Transverse colon (tissue), 4 donors: ENCODE measurements around the gene PADI2. TPM values are rescaled to one million over a fixed set of nuclear protein-coding genes. Genes with fewer than 3 reads are reported as not detected.
A peak's percentile ranks its signal among the peaks of the same experiment; 100 is the strongest.

ENCODE experiments used
- DNase-seq: peaks from one replicate; pipeline ENCODE4 v3.0.0-alpha.2; 2019
- H3K27ac ChIP-seq, 4 donors: fragments of 200-600 bp; sonication (generic); 2 replicates each; pipeline ENCODE4 v1.5.1; 2016 to 2018; ENCODE audit warnings: inconsistent platforms in 4 of 4
- H3K27me3 ChIP-seq: fragments of 200-600 bp; sonication (generic); 2 replicates; pipeline ENCODE4 v1.5.1; 2017; ENCODE audit warnings: inconsistent platforms
- H3K36me3 ChIP-seq, 4 donors: fragments of 200-600 bp; sonication (generic); 2 replicates each; pipeline ENCODE4 v1.5.1; 2017 to 2019; ENCODE audit warnings: inconsistent platforms in 4 of 4
- H3K4me1 ChIP-seq, 4 donors: fragments of 200-600 bp; sonication (generic); 2 replicates each; pipeline ENCODE4 v1.5.1; 2017 to 2020; ENCODE audit warnings: inconsistent platforms in 4 of 4
- H3K4me3 ChIP-seq, 4 donors: fragments of 200-600 bp; sonication (generic); 1 replicate in 1 of 4; 2 replicates in 3 of 4; pipeline versions ENCODE4 v1.5.1 to v1.6.1; 2017 to 2019; ENCODE audit warnings: inconsistent platforms in 4 of 4
- H3K9me3 ChIP-seq, 2 donors: fragments of 200-600 bp; sonication (generic); 2 replicates each; pipeline ENCODE4 v1.5.1; 2017 to 2019; ENCODE audit warnings: inconsistent platforms in 2 of 2
- CTCF ChIP-seq, 5 experiments: fragments of 200-600 bp in 3 of 5; fragments of 450-650 bp in 2 of 5; sonication (generic) in 3 of 5; IDR thresholded peaks; 1 replicate in 2 of 5; 2 replicates in 3 of 5; pipeline ENCODE4 v1.5.1; 2016 to 2017; ENCODE audit warnings: antibody characterized with exemption in 5 of 5, inconsistent platforms in 3 of 5, mild to moderate bottlenecking in 2 of 5, moderate library complexity in 1 of 5
- EP300 ChIP-seq: sonication (generic); formaldehyde crosslinking; IDR thresholded peaks from one replicate; pipeline ENCODE4 v1.6.1; 2017; ENCODE audit warnings: antibody characterized with exemption, low read depth
- POLR2A ChIP-seq: fragments of 450-650 bp; IDR thresholded peaks from one replicate; pipeline ENCODE4 v1.6.1; 2016; ENCODE audit warnings: antibody characterized with exemption, mild to moderate bottlenecking, moderate library complexity
- POLR2AphosphoS5 ChIP-seq, 3 donors: sonication (generic); formaldehyde crosslinking; IDR thresholded peaks; one replicate each; pipeline ENCODE4 v1.6.1; 2016; ENCODE audit warnings: antibody characterized with exemption in 3 of 3
- WGBS, 2 donors: methylation state at CpG; one replicate each; pipeline ENCODE4 v1.1.5; 2018; ENCODE audit warnings: low coverage in 1 of 2; 5-methylcytosine and 5-hydroxymethylcytosine counted together
- in situ Hi-C, 4 donors: fragments of 200-750 bp; cut with MboI; loops; one replicate each; pipeline versions ENCODE4 v1.15.0 to v1.15.1; 2017; ENCODE audit warnings: low sequenced_read_pairs in 3 of 4, low pct_ligation_motif_present in 1 of 4, low pct_unique_long_range_greater_than_20kb in 1 of 4
- intact Hi-C: fragments of 100-400 bp; cut with DNase I; formaldehyde crosslinking; loops from one replicate; pipeline ENCODE4 v1.15.1; 2023; ENCODE audit warnings: low total_unique reads
- total RNA-seq, 4 donors: library from RNA; depleted of rRNA; stranded (reverse); fragments of >200 nt; gene quantifications; one replicate each; pipeline ENCODE4 v1.1.0, GENCODE V29; 2016

PADI2 gene
- total RNA-seq, 4 donors from 2014 or later = 143 to 285 (median 238) TPM

GRCh38 chr1:17052641-17053040 lies 66.6 kb downstream of the PADI2 start:
- peaks cover 0 to 8% (median 0%) of the 10 kb centered on the region in 4 donors for H3K36me3 ChIP-seq
- in situ Hi-C loops (no loop called here), intact Hi-C loops (no loop called here)
- H3K9me3 ChIP-seq = no peaks in the 10 kb centered on the region
- peak overlapping the region; percentile 89 to 95 (median 91) for H3K27ac ChIP-seq
- H3K4me1 ChIP-seq = peaks cover 8 to 30% (median 15%) of the 10 kb centered on the region in 4 donors
- TF ChIP-seq CTCF (IDR thresholded peaks at IDR 0.05) (no peak), POLR2AphosphoS5 (IDR thresholded peaks at IDR 0.05) (no peak), EP300 (no peak)
- H3K27me3 ChIP-seq = no peaks in the 10 kb centered on the region
- no peak for DNase-seq
- H3K4me3 ChIP-seq = peak overlapping the region in 3 of 4 donors; percentile 57 to 96 (median 65)

DNA sequence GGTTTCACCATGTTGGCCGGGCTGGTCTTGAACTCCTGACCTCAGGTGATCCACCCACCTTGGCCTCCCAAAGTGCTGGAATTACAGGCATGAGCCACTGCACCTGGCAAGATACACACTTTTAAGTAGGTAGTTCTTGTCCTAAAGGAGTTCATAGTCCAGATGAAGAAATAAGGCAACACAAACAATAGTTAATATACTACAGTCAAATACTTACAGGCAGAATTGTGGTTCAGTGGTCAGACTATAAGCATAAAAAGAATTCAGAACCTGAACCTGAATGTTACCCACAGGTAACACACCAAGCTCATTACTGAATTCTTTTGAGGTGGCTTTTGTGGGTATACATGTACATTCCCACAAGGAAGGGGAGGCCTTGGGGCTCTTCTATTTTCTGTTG lies 67.2 kb downstream of the PADI2 start:
- H3K9me3 ChIP-seq = no peaks in the 10 kb centered on the region
- peaks cover 0 to 8% (median 0%) of the 10 kb centered on the region in 4 donors for H3K36me3 ChIP-seq
- WGBS, 2 donors = 62% methylated on average over 1 of the region's 1 CpG; no CpG with 5 or more reads in 1 of the 2 donors
- peaks cover 8 to 30% (median 15%) of the 10 kb centered on the region in 4 donors for H3K4me1 ChIP-seq
- intact Hi-C loops = no loop called here
- DNase-seq = no peak
- in situ Hi-C loops = no loop called here
- peak overlapping the region in 1 of 4 donors; percentile 96 for H3K4me3 ChIP-seq
- no peaks in the 10 kb centered on the region for H3K27me3 ChIP-seq
- H3K27ac ChIP-seq = peak overlapping the region in 3 of 4 donors; percentile 89 to 95 (median 92)
- TF ChIP-seq POLR2AphosphoS5 (IDR thresholded peaks at IDR 0.05) (no peak), CTCF (IDR thresholded peaks at IDR 0.05) (no peak), POLR2A (no peak), EP300 (no peak)

DNA sequence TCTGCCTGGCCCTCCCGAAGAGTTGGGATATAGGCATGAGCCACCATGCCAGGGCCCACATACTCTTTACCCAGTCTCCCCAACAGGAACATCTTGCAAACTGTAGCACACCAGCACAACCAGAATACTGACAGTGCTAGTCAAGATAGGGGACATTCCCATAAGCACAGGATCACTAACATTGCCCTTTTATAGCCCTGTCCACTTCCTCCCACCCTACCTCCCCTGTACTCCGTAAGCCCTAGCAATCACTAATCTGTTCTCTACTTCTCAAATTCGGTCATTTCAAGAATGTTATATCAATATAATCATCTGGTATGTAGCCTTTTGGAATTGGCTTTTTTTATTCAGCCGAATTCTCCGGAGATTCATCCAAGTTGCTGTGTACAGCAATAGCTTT lies 71.3 kb downstream of the PADI2 start:
- no peaks in the 10 kb centered on the region for H3K9me3 ChIP-seq
- no peak for TF ChIP-seq CTCF (IDR thresholded peaks at IDR 0.05)
- no peak for TF ChIP-seq POLR2AphosphoS5 (IDR thresholded peaks at IDR 0.05)
- no peak for TF ChIP-seq EP300
- no peak for TF ChIP-seq POLR2A
- H3K27me3 ChIP-seq = no peaks in the 10 kb centered on the region
- H3K4me1 ChIP-seq = peaks cover 6 to 35% (median 14%) of the 10 kb centered on the region in 4 donors
- in situ Hi-C loops = loop anchor here in 3 of 4 donors (5.0 to 10.0 kb wide), 3 partner anchors 83 to 93 kb away; no protein-coding TSS in a partner anchor
- WGBS, 2 donors = 89 to 91% methylated on average over 5 of the region's 5 CpGs
- no peak overlapping the region for H3K4me3 ChIP-seq
- no peak for DNase-seq
- no peak overlapping the region for H3K27ac ChIP-seq
- intact Hi-C loops = loop anchor here (5.0 kb wide), 1 partner anchor 96 kb away; no protein-coding TSS in a partner anchor
- peaks cover 0 to 31% (median 9%) of the 10 kb centered on the region in 4 donors for H3K36me3 ChIP-seq

GRCh38 chr1:17046334-17046657 lies 73.0 kb downstream of the PADI2 start:
- H3K4me3 ChIP-seq = no peak overlapping the region
- peaks cover 0 to 44% (median 16%) of the 10 kb centered on the region in 4 donors for H3K36me3 ChIP-seq
- peaks cover 0 to 19% (median 4%) of the 10 kb centered on the region in 4 donors for H3K4me1 ChIP-seq
- no peaks in the 10 kb centered on the region for H3K9me3 ChIP-seq
- no peak overlapping the region for H3K27ac ChIP-seq
- in situ Hi-C loops = loop anchor here in 3 of 4 donors (5.0 to 10.0 kb wide), 3 partner anchors 81 to 91 kb away; no protein-coding TSS in a partner anchor
- intact Hi-C loops = loop anchor here (5.0 kb wide), 1 partner anchor 94 kb away; no protein-coding TSS in a partner anchor
- no peak for DNase-seq
- H3K27me3 ChIP-seq = no peaks in the 10 kb centered on the region
- TF ChIP-seq EP300 (no peak), POLR2A (no peak), POLR2AphosphoS5 (IDR thresholded peaks at IDR 0.05) (no peak), CTCF (IDR thresholded peaks at IDR 0.05) (no peak)
- WGBS, 2 donors = 70 to 72% methylated on average over 3 of the region's 3 CpGs
